SU-DHL-6 (cell line): Measurements from ENCODE around the gene ZSWIM4.

Experiments used
- H2AFZ ChIP-seq: fragments of 200-600 bp; sonication (generic); 2 replicates; pipeline ENCODE4 v1.6.1; 2014; ENCODE audit warnings: low read depth, mild to moderate bottlenecking, moderate library complexity, mixed read lengths, antibody characterized with exemption, low read length; ENCODE audit not compliant: severe bottlenecking
- H3F3A ChIP-seq: fragments of 200-600 bp; shearing (Covaris generic); 2 replicates; pipeline ENCODE4 v1.6.0; 2016; ENCODE audit warnings: antibody characterized with exemption, mild to moderate bottlenecking; ENCODE audit not compliant: insufficient read depth
- H3K27ac ChIP-seq: fragments of 200-600 bp; sonication (generic); 2 replicates; pipeline ENCODE4 v1.5.1; 2016; ENCODE audit warnings: low read depth, mild to moderate bottlenecking, low read length, moderate library complexity, mixed read lengths
- H3K27me3 ChIP-seq: fragments of 200-600 bp; sonication (generic), shearing (Covaris generic); 2 replicates; pipeline ENCODE4 v1.6.0; 2014; ENCODE audit warnings: mild to moderate bottlenecking, low read length
- H3K36me3 ChIP-seq: fragments of 200-600 bp; sonication (generic); 2 replicates; pipeline ENCODE4 v1.6.1; 2014; ENCODE audit warnings: mild to moderate bottlenecking, low read length, mixed read lengths
- H3K4me2 ChIP-seq: fragments of 300-600, 200-600 bp; shearing (Covaris generic), sonication (generic); 2 replicates; pipeline ENCODE4 v1.6.0; 2014; ENCODE audit warnings: low read length, low read depth, mild to moderate bottlenecking; ENCODE audit not compliant: poor library complexity, severe bottlenecking
- H3K4me3 ChIP-seq: fragments of 200-600 bp; sonication (generic); 2 replicates; pipeline ENCODE4 v1.5.1; 2014; ENCODE audit warnings: antibody characterized with exemption, low read length, mild to moderate bottlenecking, mixed read lengths; ENCODE audit not compliant: insufficient read depth, poor library complexity, severe bottlenecking
- H3K79me2 ChIP-seq: fragments of 200-600 bp; sonication (generic); 2 replicates; pipeline ENCODE4 v1.6.1; 2014; ENCODE audit warnings: mild to moderate bottlenecking, low read length, moderate library complexity; ENCODE audit not compliant: insufficient read depth
- H3K9ac ChIP-seq: fragments of 200-600 bp; sonication (generic); 2 replicates; pipeline ENCODE4 v1.7.0; 2014; ENCODE audit warnings: mild to moderate bottlenecking, low read length
- H3K9me2 ChIP-seq: fragments of 200-600 bp; sonication (generic); replicated peaks from 2 replicates; pipeline ENCODE4 v1.6.1; 2014; ENCODE audit warnings: low read length; ENCODE audit not compliant: insufficient read depth
- H3K9me3 ChIP-seq: fragments of 200-600 bp; sonication (generic); 2 replicates; pipeline ENCODE4 v1.6.1; 2014; ENCODE audit warnings: low read length, mixed read lengths; ENCODE audit not compliant: insufficient read depth
- H4K20me1 ChIP-seq: fragments of 200-600 bp; sonication (generic); 2 replicates; pipeline ENCODE4 v1.6.1; 2014; ENCODE audit warnings: low read depth, mild to moderate bottlenecking, antibody characterized with exemption, low read length, moderate library complexity, mixed read lengths
- CTCF ChIP-seq: fragments of 200-600 bp; sonication (generic); IDR thresholded peaks from one replicate; pipeline ENCODE4 v1.5.1; 2017; ENCODE audit warnings: antibody characterized with exemption, mild to moderate bottlenecking, low read length, moderate library complexity; ENCODE audit not compliant: insufficient read depth, poor library complexity, severe bottlenecking
- EZH2phosphoT487 ChIP-seq: fragments of 200-600 bp; sonication (generic), shearing (Covaris generic); conservative IDR thresholded peaks from 2 replicates; pipeline ENCODE4 v1.6.1; 2018; ENCODE audit warnings: mild to moderate bottlenecking, antibody characterized with exemption, low read length, moderate library complexity, mixed read lengths

ZSWIM4 gene

DNA sequence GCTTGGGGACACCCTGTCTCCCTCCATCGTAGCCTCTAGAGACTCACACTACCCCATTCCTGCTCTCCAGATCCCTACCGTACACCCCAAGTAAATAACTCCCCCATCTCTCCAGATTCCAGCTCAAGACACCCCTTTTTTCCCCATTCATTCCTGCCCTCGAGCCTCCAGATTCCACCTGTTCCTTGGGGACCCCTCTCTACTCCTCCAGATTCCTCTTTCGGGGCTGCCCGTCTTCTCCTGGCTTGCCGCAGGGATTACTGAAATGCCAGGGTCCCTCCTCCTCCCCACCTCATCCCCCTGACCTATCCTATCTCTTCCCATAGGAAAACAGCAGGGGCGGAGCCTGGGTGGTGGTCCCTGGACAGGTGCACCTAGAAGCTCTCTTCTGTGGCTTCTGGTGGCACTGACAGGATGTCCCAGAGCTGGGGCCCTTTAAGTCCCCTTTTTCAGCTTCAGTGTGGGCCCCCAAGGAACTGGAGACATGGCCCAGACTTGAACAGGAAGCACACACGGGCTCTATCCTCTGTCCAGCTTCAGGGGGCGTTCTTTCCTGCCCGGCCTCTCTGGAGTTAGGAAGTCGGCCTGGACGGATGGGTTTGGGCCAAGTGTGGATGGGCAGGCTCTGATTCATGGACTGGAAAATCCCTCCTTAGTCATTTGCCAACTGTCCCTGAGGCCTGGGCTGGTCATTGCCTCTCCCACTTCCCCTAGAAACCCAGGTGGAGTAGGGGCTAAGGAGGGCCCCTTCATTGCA lies 1.2 kb downstream of the ZSWIM4 start:
- no peaks in the 10 kb centered on the region for H3K27me3 ChIP-seq
- H3K4me3 ChIP-seq, result peak overlapping the region; percentile 94
- H3K27ac ChIP-seq, result no peak overlapping the region
- peak overlapping the region; percentile 75 for H3K9ac ChIP-seq
- peak overlapping the region; percentile 93 for H2AFZ ChIP-seq
- no peaks in the 10 kb centered on the region for H4K20me1 ChIP-seq
- H3K36me3 ChIP-seq, result no peaks in the 10 kb centered on the region
- no peaks in the 10 kb centered on the region for H3F3A ChIP-seq
- H3K4me2 ChIP-seq, result peak overlapping the region; percentile 97
- no peaks in the 10 kb centered on the region for H3K9me3 ChIP-seq
- H3K79me2 ChIP-seq, result no peaks in the 10 kb centered on the region
- TF ChIP-seq EZH2phosphoT487 (no peak), CTCF (no peak)
- no peaks in the 10 kb centered on the region for H3K9me2 ChIP-seq

GRCh38 chr19:13797058-13797440 lies 1.8 kb downstream of the ZSWIM4 start:
- H3K9me3 ChIP-seq, result no peaks in the 10 kb centered on the region
- H3K27ac ChIP-seq, result no peak overlapping the region
- H3F3A ChIP-seq, result no peaks in the 10 kb centered on the region
- H3K27me3 ChIP-seq, result no peaks in the 10 kb centered on the region
- H3K4me2 ChIP-seq, result no peak overlapping the region
- no peaks in the 10 kb centered on the region for H4K20me1 ChIP-seq
- TF ChIP-seq EZH2phosphoT487, result no peak
- no peak for TF ChIP-seq CTCF
- H3K9me2 ChIP-seq, result no peaks in the 10 kb centered on the region
- no peak overlapping the region for H2AFZ ChIP-seq
- H3K4me3 ChIP-seq, result no peak overlapping the region
- H3K36me3 ChIP-seq, result no peaks in the 10 kb centered on the region
- no peaks in the 10 kb centered on the region for H3K79me2 ChIP-seq
- H3K9ac ChIP-seq, result no peak overlapping the region

GRCh38 chr19:13797870-13798269 lies 2.6 kb downstream of the ZSWIM4 start:
- Histone ChIP-seq H3K9ac (no peak overlapping the region), H3K4me2 (no peak overlapping the region), H3K9me3 (no peaks in the 10 kb centered on the region), H4K20me1 (no peaks in the 10 kb centered on the region), H3K79me2 (no peaks in the 10 kb centered on the region), H3K27ac (no peak overlapping the region), H3K36me3 (no peaks in the 10 kb centered on the region), H2AFZ (no peak overlapping the region), H3K9me2 (no peaks in the 10 kb centered on the region), H3K4me3 (no peak overlapping the region), H3F3A (no peaks in the 10 kb centered on the region), H3K27me3 (no peaks in the 10 kb centered on the region)
- TF ChIP-seq EZH2phosphoT487 (no peak), CTCF (no peak)
